Astrocyte of the spinal cord (primary cell): ENCODE results near the gene HTR1D.
A peak's percentile ranks its signal among the peaks of the same experiment; 100 is the strongest.

Source experiments
- DNase-seq: peaks from one replicate; pipeline ENCODE4 v3.0.0; 2011; ENCODE audit warnings: low read depth, low spot score
- H3K4me3 ChIP-seq: 2 replicates; pipeline ENCODE4 v1.5.1; 2011; ENCODE audit warnings: low read depth, mild to moderate bottlenecking, low read length, moderate library complexity
- CTCF ChIP-seq: IDR thresholded peaks from 2 replicates; pipeline ENCODE4 v1.5.1; 2012; ENCODE audit warnings: low read depth, mild to moderate bottlenecking, low read length, inconsistent platforms
- in situ Hi-C: cut with HindIII; loops from 2 replicates; pipeline ENCODE4 v1.10.0; 2017; ENCODE audit warnings: low sequenced_read_pairs

Gene HTR1D

GRCh38 chr1:23177438-23178380 lies 39.6 kb downstream of the HTR1D start:
- DNase-seq = peak; percentile 80
- in situ Hi-C loops = no loop called here
- TF ChIP-seq CTCF = peak; percentile 0
- peak overlapping the region; percentile 42 for H3K4me3 ChIP-seq

- H3K4me3 ChIP-seq = peak overlapping the region; percentile 42
- no peak for TF ChIP-seq CTCF
- no peak for DNase-seq
- in situ Hi-C loops = no loop called here
Observed at GRCh38 chr1:23177031-23177430, 40.3 kb downstream of the HTR1D start.

GRCh38 chr1:23174426-23175110 lies 42.7 kb downstream of the HTR1D start:
- in situ Hi-C loops = no loop called here
- H3K4me3 ChIP-seq = no peak overlapping the region
- TF ChIP-seq CTCF = no peak
- DNase-seq = no peak

- DNase-seq = no peak
- no peak for TF ChIP-seq CTCF
- in situ Hi-C loops = no loop called here
- H3K4me3 ChIP-seq = no peak overlapping the region
Observed at GRCh38 chr1:23171181-23171755, 46.0 kb downstream of the HTR1D start.

GRCh38 chr1:23169727-23170335 lies 47.5 kb downstream of the HTR1D start:
- H3K4me3 ChIP-seq = no peak overlapping the region
- no peak for TF ChIP-seq CTCF
- in situ Hi-C loops = no loop called here
- peak; percentile 61 for DNase-seq

GRCh38 chr1:23169195-23169575 lies 48.1 kb downstream of the HTR1D start:
- no peak for DNase-seq
- H3K4me3 ChIP-seq = peak overlapping the region; percentile 30
- TF ChIP-seq CTCF = no peak
- in situ Hi-C loops = no loop called here
